ENCODE measurements around the gene ATP5ME.

Gene ATP5ME

GRCh38 chr4:666822-667544 lies 7.1 kb downstream of the ATP5ME start:
- no peak for DNase-seq

- DNase-seq, result no peak
These were observed 7.7 kb downstream of the ATP5ME start for GRCh38 chr4:666436-666810.

- no peak for DNase-seq
These were observed 8.2 kb downstream of the ATP5ME start for GRCh38 chr4:665751-666435.

GRCh38 chr4:665381-665750 lies 8.7 kb downstream of the ATP5ME start:
- DNase-seq, result no peak

GRCh38 chr4:664713-665231 lies 9.3 kb downstream of the ATP5ME start:
- DNase-seq, result no peak

GRCh38 chr4:663438-664428 lies 10.3 kb downstream of the ATP5ME start:
- peak; percentile 81 for DNase-seq

- DNase-seq, result no peak
These were observed 11.0 kb downstream of the ATP5ME start for GRCh38 chr4:663046-663437.

- DNase-seq, result no peak
These were observed 12.0 kb downstream of the ATP5ME start for GRCh38 chr4:661881-662761.

- no peak for DNase-seq
These were observed 12.8 kb downstream of the ATP5ME start for GRCh38 chr4:661231-661630.

GRCh38 chr4:660401-660800 lies 13.7 kb downstream of the ATP5ME start:
- DNase-seq, result no peak

- DNase-seq, result no peak
These were observed 14.2 kb downstream of the ATP5ME start for GRCh38 chr4:659851-660250.

- DNase-seq, result no peak
These were observed 15.1 kb downstream of the ATP5ME start for GRCh38 chr4:658681-659667.

GRCh38 chr4:657834-658667 lies 16.0 kb downstream of the ATP5ME start:
- DNase-seq, result no peak

GRCh38 chr4:657338-657833 lies 16.7 kb downstream of the ATP5ME start:
- no peak for DNase-seq

GRCh38 chr4:656436-657337 lies 17.4 kb downstream of the ATP5ME start:
- DNase-seq, result no peak

- DNase-seq, result no peak
These were observed 18.5 kb downstream of the ATP5ME start for GRCh38 chr4:655464-656151.

- DNase-seq, result no peak
These were observed 19.1 kb downstream of the ATP5ME start for GRCh38 chr4:654871-655463.

- DNase-seq, result no peak
These were observed 19.6 kb downstream of the ATP5ME start for GRCh38 chr4:654503-654845.
